H9 (cell line): Measurements from ENCODE around the gene PTPN2. TPM values are rescaled to one million over a fixed set of nuclear protein-coding genes. Genes with fewer than 3 reads are reported as not detected.

ENCODE experiments used
- DNase-seq: peaks from one replicate; pipeline ENCODE4 v3.0.0-alpha.2; 2017
- H2AFZ ChIP-seq: one replicate; pipeline ENCODE4 v1.6.1; 2013; ENCODE audit warnings: mild to moderate bottlenecking, low read length, control low read depth, moderate library complexity
- H2AK5ac ChIP-seq: 2 replicates; pipeline ENCODE4 v1.6.1; 2013; ENCODE audit warnings: low read length, control low read depth, mixed read lengths; ENCODE audit not compliant: insufficient read length
- H2BK120ac ChIP-seq: one replicate; pipeline ENCODE4 v1.6.1; 2013; ENCODE audit warnings: low read depth, mild to moderate bottlenecking, low read length, control low read depth, inconsistent platforms; ENCODE audit not compliant: poor library complexity, severe bottlenecking
- H2BK12ac ChIP-seq: 2 replicates; pipeline ENCODE4 v1.6.1; 2013; ENCODE audit warnings: low read length, control low read depth, mixed read lengths, low read depth; ENCODE audit not compliant: insufficient read length
- H2BK15ac ChIP-seq: 2 replicates; pipeline ENCODE4 v1.6.1; 2013; ENCODE audit warnings: low read depth, low read length, control low read depth
- H2BK20ac ChIP-seq: one replicate; pipeline ENCODE4 v1.6.1; 2013; ENCODE audit warnings: low read depth, mild to moderate bottlenecking, low read length, control low read depth, inconsistent platforms; ENCODE audit not compliant: poor library complexity, severe bottlenecking
- H2BK5ac ChIP-seq: 2 replicates; pipeline ENCODE4 v1.6.1; 2013; ENCODE audit warnings: low read length, control low read depth, mixed read lengths; ENCODE audit not compliant: insufficient read length
- H3K14ac ChIP-seq: 2 replicates; pipeline ENCODE4 v1.6.1; 2013; ENCODE audit warnings: low read length, control low read depth; ENCODE audit not compliant: insufficient read depth
- H3K18ac ChIP-seq: 2 replicates; pipeline ENCODE4 v1.6.1; 2013; ENCODE audit warnings: low read depth, mild to moderate bottlenecking, mixed read lengths, low read length, control low read depth; ENCODE audit not compliant: insufficient read length
- H3K23ac ChIP-seq: 2 replicates; pipeline ENCODE4 v1.6.1; 2013; ENCODE audit warnings: low read length, control low read depth, mixed read lengths, low read depth; ENCODE audit not compliant: insufficient read length
- H3K23me2 ChIP-seq: 2 replicates; pipeline ENCODE4 v1.6.1; 2013; ENCODE audit warnings: low read depth, mild to moderate bottlenecking, mixed read lengths, low read length, control low read depth; ENCODE audit not compliant: insufficient read length, poor library complexity, severe bottlenecking
- H3K27ac ChIP-seq: 2 replicates; pipeline ENCODE4 v1.5.1; 2013; ENCODE audit warnings: low read length, control low read depth, mixed read lengths, low read depth; ENCODE audit not compliant: insufficient read length
- H3K27me3 ChIP-seq: 2 replicates; pipeline ENCODE4 v1.6.1; 2013; ENCODE audit warnings: low read length, control low read depth, inconsistent platforms; ENCODE audit not compliant: insufficient read depth
- H3K4ac ChIP-seq: 2 replicates; pipeline ENCODE4 v1.6.1; 2013; ENCODE audit warnings: low read depth, mild to moderate bottlenecking, control low read depth, inconsistent platforms, low read length, moderate library complexity
- H3K4me1 ChIP-seq: 2 replicates; pipeline ENCODE4 v1.6.1; 2013; ENCODE audit warnings: low read length, control low read depth, inconsistent platforms; ENCODE audit not compliant: insufficient read depth
- H3K4me2 ChIP-seq: 2 replicates; pipeline ENCODE4 v1.6.1; 2013; ENCODE audit warnings: low read length, control low read depth, mixed read lengths; ENCODE audit not compliant: insufficient read length, insufficient read depth
- H3K56ac ChIP-seq: 2 replicates; pipeline ENCODE4 v1.6.1; 2013; ENCODE audit warnings: low read depth, mild to moderate bottlenecking, mixed read lengths, low read length, control low read depth; ENCODE audit not compliant: insufficient read length
- H3K79me1 ChIP-seq: 2 replicates; pipeline ENCODE4 v1.6.1; 2013; ENCODE audit warnings: low read depth, mild to moderate bottlenecking, moderate library complexity, low read length, control low read depth, inconsistent platforms; ENCODE audit not compliant: insufficient read depth, poor library complexity, severe bottlenecking
- H3K79me2 ChIP-seq: 2 replicates; pipeline ENCODE4 v1.6.1; 2013; ENCODE audit warnings: low read length, control low read depth, inconsistent platforms; ENCODE audit not compliant: insufficient read depth
- H3K9ac ChIP-seq: 2 replicates; pipeline ENCODE4 v1.6.1; 2013; ENCODE audit warnings: low read length, control low read depth, mixed read lengths; ENCODE audit not compliant: insufficient read length; ENCODE audit errors: extremely low read depth
- H3K9me3 ChIP-seq: one replicate; pipeline ENCODE4 v1.6.1; 2013; ENCODE audit warnings: low read depth, low read length, inconsistent platforms; ENCODE audit not compliant: control insufficient read depth
- H3T11ph ChIP-seq: one replicate; pipeline ENCODE4 v1.6.1; 2013; ENCODE audit warnings: mild to moderate bottlenecking, low read length, control low read depth, inconsistent platforms
- H4K20me1 ChIP-seq: one replicate; pipeline ENCODE4 v1.6.1; 2013; ENCODE audit not compliant: control insufficient read depth, insufficient read length, insufficient read depth
- H4K5ac ChIP-seq: 2 replicates; pipeline ENCODE4 v1.6.1; 2013; ENCODE audit warnings: low read depth, mild to moderate bottlenecking, mixed read lengths, low read length, control low read depth; ENCODE audit not compliant: insufficient read length
- H4K8ac ChIP-seq: replicated peaks from 2 replicates; pipeline ENCODE4 v1.6.1; 2013; ENCODE audit warnings: low read length, control low read depth, mixed read lengths, low read depth; ENCODE audit not compliant: insufficient read length
- H4K91ac ChIP-seq: 2 replicates; pipeline ENCODE4 v1.6.1; 2013; ENCODE audit warnings: low read depth, mild to moderate bottlenecking, moderate library complexity, mixed read lengths, low read length, control low read depth; ENCODE audit not compliant: insufficient read length
- H3K27ac Mint-ChIP-seq, 3 experiments: 2 replicates in 2 of 3; 3 replicates in 1 of 3; pipeline ENCODE4 v1.8.0; 2020 to 2021; ENCODE audit warnings: mixed read lengths in 3 of 3, mild to moderate bottlenecking in 1 of 3, moderate library complexity in 1 of 3
- H3K27me3 Mint-ChIP-seq: 2 replicates; pipeline ENCODE4 v1.8.0; 2021; ENCODE audit warnings: low read depth, mild to moderate bottlenecking, moderate library complexity, mixed read lengths
- H3K36me3 Mint-ChIP-seq, 3 experiments: 2 replicates in 2 of 3; 3 replicates in 1 of 3; pipeline ENCODE4 v1.8.0; 2020 to 2021; ENCODE audit warnings: low read depth in 3 of 3, mixed read lengths in 3 of 3; ENCODE audit not compliant: insufficient read depth in 1 of 3
- H3K4me1 Mint-ChIP-seq, 2 experiments: 2 replicates each; pipeline ENCODE4 v1.8.0; 2020; ENCODE audit warnings: mixed read lengths in 2 of 2
- H3K4me3 Mint-ChIP-seq, 2 experiments: 2 replicates in 1 of 2; 3 replicates in 1 of 2; pipeline ENCODE4 v1.8.0; 2020 to 2021; ENCODE audit warnings: mild to moderate bottlenecking in 2 of 2, mixed read lengths in 2 of 2, moderate library complexity in 1 of 2
- H3K9me3 Mint-ChIP-seq, 2 experiments: 2 replicates in 1 of 2; 3 replicates in 1 of 2; pipeline ENCODE4 v1.8.0; 2020; ENCODE audit warnings: mild to moderate bottlenecking in 2 of 2, mixed read lengths in 2 of 2, moderate library complexity in 1 of 2
- WGBS: extraction: QIAGEN DNeasy Blood & Tissue Kit; methylation state at CpG from one replicate; pipeline ENCODE4 v1.1.7; 2013; ENCODE audit warnings: missing lambda C conversion rate, low lambda C conversion rate, mixed read lengths; ENCODE audit not compliant: insufficient read length; ENCODE audit errors: extremely low coverage; 5-methylcytosine and 5-hydroxymethylcytosine counted together
- total RNA-seq: library from RNA; stranded (reverse); gene quantifications from 2 replicates; pipeline ENCODE4 v1.2.1, GENCODE V29; 2021
- TF ChIP-seq, protein P1 (sequence below): fragments of 200-600 bp; sonication (generic); conservative IDR thresholded peaks from 3 replicates; pipeline ENCODE4 v1.8.0; 2021; ENCODE audit warnings: antibody characterized with exemption, mild to moderate bottlenecking

Gene PTPN2
- total RNA-seq, 1 experiment from 2014 or later = 48.7 TPM

- no CpG with 5 or more reads among the region's 1 CpG for WGBS
- Histone ChIP-seq H2BK20ac (no peak overlapping the region), H4K20me1 (peaks cover 3% of the 10 kb centered on the region), H3K9me3 (no peaks in the 10 kb centered on the region), H2AK5ac (no peak overlapping the region), H3K56ac (no peak overlapping the region), H2BK12ac (no peak overlapping the region), H3K9ac (no peak overlapping the region), H3K23me2 (no peaks in the 10 kb centered on the region), H3K79me1 (peaks cover 4% of the 10 kb centered on the region), H2BK15ac (no peak overlapping the region), H4K8ac (no peak overlapping the region), H3K4me1 (no peaks in the 10 kb centered on the region), H3K79me2 (peaks cover 5% of the 10 kb centered on the region; the same call in 1 of the 2 replicates), H3K27ac (no peak overlapping the region), H3K14ac (no peak overlapping the region), H2AFZ (no peak overlapping the region), H4K5ac (no peak overlapping the region), H2BK5ac (no peak overlapping the region), H3K4me2 (no peak overlapping the region), H3K4ac (no peak overlapping the region), H4K91ac (no peak overlapping the region), H3K23ac (no peak overlapping the region), H3K18ac (no peak overlapping the region), H2BK120ac (no peak overlapping the region), H3K27me3 (no peaks in the 10 kb centered on the region), H3T11ph (no peak overlapping the region)
- Mint-ChIP-seq H3K9me3 (no peaks in the 10 kb centered on the region), H3K36me3 (peaks cover 6 to 11% (median 6%) of the 10 kb centered on the region in 3 experiments; a peak in 5 of 7 replicates), H3K27me3 (no peaks in the 10 kb centered on the region), H3K4me3 (no peak overlapping the region; a peak in 1 of 5 replicates), H3K27ac (peak overlapping the region; percentile 26 to 97 (median 91)), H3K4me1 (peaks cover 22 to 25% of the 10 kb centered on the region in 2 experiments)
- DNase-seq = no peak
- TF ChIP-seq, protein P1, sequence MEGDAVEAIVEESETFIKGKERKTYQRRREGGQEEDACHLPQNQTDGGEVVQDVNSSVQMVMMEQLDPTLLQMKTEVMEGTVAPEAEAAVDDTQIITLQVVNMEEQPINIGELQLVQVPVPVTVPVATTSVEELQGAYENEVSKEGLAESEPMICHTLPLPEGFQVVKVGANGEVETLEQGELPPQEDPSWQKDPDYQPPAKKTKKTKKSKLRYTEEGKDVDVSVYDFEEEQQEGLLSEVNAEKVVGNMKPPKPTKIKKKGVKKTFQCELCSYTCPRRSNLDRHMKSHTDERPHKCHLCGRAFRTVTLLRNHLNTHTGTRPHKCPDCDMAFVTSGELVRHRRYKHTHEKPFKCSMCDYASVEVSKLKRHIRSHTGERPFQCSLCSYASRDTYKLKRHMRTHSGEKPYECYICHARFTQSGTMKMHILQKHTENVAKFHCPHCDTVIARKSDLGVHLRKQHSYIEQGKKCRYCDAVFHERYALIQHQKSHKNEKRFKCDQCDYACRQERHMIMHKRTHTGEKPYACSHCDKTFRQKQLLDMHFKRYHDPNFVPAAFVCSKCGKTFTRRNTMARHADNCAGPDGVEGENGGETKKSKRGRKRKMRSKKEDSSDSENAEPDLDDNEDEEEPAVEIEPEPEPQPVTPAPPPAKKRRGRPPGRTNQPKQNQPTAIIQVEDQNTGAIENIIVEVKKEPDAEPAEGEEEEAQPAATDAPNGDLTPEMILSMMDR = no peak
Measured at GRCh38 chr18:12861637-12862036, 22.4 kb downstream of the PTPN2 start.
